SK-N-SH (cell line): ENCODE measurements around the gene MTA2. TPM values are rescaled to one million over a fixed set of nuclear protein-coding genes. Genes with fewer than 3 reads are reported as not detected.
"Not testable (repeated sequence)": the region's sequence is repeated elsewhere in the genome, so short reads cannot be mapped to it uniquely, and the experiment has no call there.

Experiments used
- CTCF ChIA-PET: fragments of 300-600, 350-600 bp; formaldehyde crosslinking; extraction: SDS; loops from one replicate; lab custom pipeline; 2021; lab: Yijun Ruan, JAX
- POLR2A ChIA-PET: fragments of 350-600 bp; sonication (Branson Sonifier 250); formaldehyde crosslinking; extraction: SDS; loops from one replicate; lab custom pipeline; 2020; ENCODE audit warnings: antibody characterized with exemption, inconsistent platforms; lab: Yijun Ruan, JAX
- DNase-seq: peaks from one replicate; pipeline ENCODE4 v3.0.0; 2012
- H2AFZ ChIP-seq: fragments of 200-600 bp; sonication (generic); 2 replicates; pipeline ENCODE4 v1.8.1; 2016; ENCODE audit warnings: antibody characterized with exemption, mild to moderate bottlenecking, low read depth
- H3F3A ChIP-seq: fragments of 200-600 bp; sonication (generic); replicated peaks from 2 replicates; pipeline ENCODE3; 2016; ENCODE audit warnings: antibody characterized with exemption, mild to moderate bottlenecking; ENCODE audit not compliant: insufficient read depth
- H3K27ac ChIP-seq, 2 experiments: fragments of 200-500 bp in 1 of 2; fragments of 200-600 bp in 1 of 2; sonication (Bioruptor generic) in 1 of 2; sonication (generic), shearing (Covaris generic) in 1 of 2; 2 replicates each; pipeline versions ENCODE4 v1.5.1 to v1.6.1; 2014 to 2016; ENCODE audit warnings: low read depth in 2 of 2, inconsistent platforms in 1 of 2, low read length in 1 of 2, mild to moderate bottlenecking in 1 of 2, mixed read lengths in 1 of 2
- H3K27me3 ChIP-seq: fragments of 200-600 bp; sonication (generic), shearing (Covaris generic); 2 replicates; pipeline ENCODE4 v1.6.1; 2016; ENCODE audit warnings: mixed run types; ENCODE audit not compliant: insufficient read depth
- H3K36me3 ChIP-seq, 2 experiments: fragments of 200-500 bp in 1 of 2; fragments of 200-600 bp in 1 of 2; sonication (Bioruptor generic) in 1 of 2; sonication (generic) in 1 of 2; replicated peaks in 1 of 2; 2 replicates each; pipeline versions ENCODE3 to v1.5.1; 2014 to 2016; ENCODE audit warnings: low read length in 1 of 2, mild to moderate bottlenecking in 1 of 2; ENCODE audit not compliant: insufficient read depth in 2 of 2, control insufficient read depth in 1 of 2
- H3K4me1 ChIP-seq, 2 experiments: fragments of 200-500 bp in 1 of 2; fragments of 200-600 bp in 1 of 2; sonication (Bioruptor generic) in 1 of 2; sonication (generic), shearing (Covaris generic) in 1 of 2; 2 replicates each; pipeline versions ENCODE4 v1.5.1 to v1.6.1; 2014 to 2016; ENCODE audit warnings: low read depth in 1 of 2, low read length in 1 of 2, mixed run types in 1 of 2; ENCODE audit not compliant: insufficient read depth in 2 of 2, control insufficient read depth in 1 of 2
- H3K4me2 ChIP-seq: fragments of 200-600 bp; sonication (generic), shearing (Covaris generic); 2 replicates; pipeline ENCODE4 v1.6.1; 2017; ENCODE audit warnings: mixed run types
- H3K4me3 ChIP-seq, 2 experiments: fragments of 200-500 bp in 1 of 2; fragments of 200-600 bp in 1 of 2; sonication (Bioruptor generic) in 1 of 2; sonication (generic), shearing (Covaris generic) in 1 of 2; 2 replicates each; pipeline versions ENCODE4 v1.5.1 to v1.8.1; 2014 to 2016; ENCODE audit warnings: low read depth in 2 of 2, inconsistent platforms in 1 of 2, low read length in 1 of 2, mild to moderate bottlenecking in 1 of 2, mixed read lengths in 1 of 2, moderate library complexity in 1 of 2
- H3K79me2 ChIP-seq: fragments of 200-600 bp; sonication (generic); 2 replicates; pipeline ENCODE4 v1.8.1; 2017; ENCODE audit warnings: mild to moderate bottlenecking; ENCODE audit not compliant: insufficient read depth
- H3K9ac ChIP-seq: fragments of 200-600 bp; sonication (generic); 2 replicates; pipeline ENCODE4 v1.6.1; 2017; ENCODE audit warnings: mixed run types
- H3K9me2 ChIP-seq: fragments of 200-600 bp; sonication (generic); 2 replicates; pipeline ENCODE4 v1.6.1; 2017; ENCODE audit warnings: mixed run types
- H3K9me3 ChIP-seq: fragments of 200-600 bp; sonication (generic); 2 replicates; pipeline ENCODE4 v1.6.1; 2017; ENCODE audit warnings: mixed run types, mild to moderate bottlenecking, moderate library complexity
- H4K20me1 ChIP-seq: fragments of 200-600 bp; sonication (generic); 2 replicates; pipeline ENCODE4 v1.6.1; 2017; ENCODE audit warnings: mild to moderate bottlenecking, mixed run types; ENCODE audit not compliant: insufficient read depth
- CHD2 ChIP-seq: fragments of 150-350 bp; IDR thresholded peaks from 2 replicates; pipeline ENCODE4 v1.6.1; 2018; ENCODE audit warnings: low read length; ENCODE audit not compliant: partially characterized antibody
- ELF1 ChIP-seq: IDR thresholded peaks from 2 replicates; pipeline ENCODE4 v1.4.0; 2012
- EZH2phosphoT487 ChIP-seq: fragments of 200-600 bp; sonication (generic); IDR thresholded peaks from 2 replicates; pipeline ENCODE4 v1.6.1; 2017; ENCODE audit warnings: low read depth, mixed run types, mild to moderate bottlenecking, antibody characterized with exemption, moderate library complexity, borderline replicate concordance
- MEF2A ChIP-seq: IDR thresholded peaks from 2 replicates; pipeline ENCODE4 v1.4.0; 2012; ENCODE audit warnings: low read depth, borderline replicate concordance
- PBX3 ChIP-seq: IDR thresholded peaks from 2 replicates; pipeline ENCODE4; 2012
- RFX5 ChIP-seq: IDR thresholded peaks from 2 replicates; pipeline ENCODE4 v1.6.1; 2012; ENCODE audit warnings: mild to moderate bottlenecking, improper control_type of control experiment, low read length
- SIN3A ChIP-seq: IDR thresholded peaks from 2 replicates; pipeline ENCODE4 v1.6.1; 2012; ENCODE audit warnings: low read depth, mild to moderate bottlenecking, low read length, moderate library complexity, borderline replicate concordance
- SMC3 ChIP-seq: IDR thresholded peaks from 2 replicates; pipeline ENCODE4 v1.6.1; 2012; ENCODE audit warnings: low read depth, low read length, improper control_type of control experiment
- TAF1 ChIP-seq: IDR thresholded peaks from 2 replicates; pipeline ENCODE4 v1.6.1; 2012; ENCODE audit warnings: low read depth, mild to moderate bottlenecking, low read length, moderate library complexity, borderline replicate concordance
- TCF12 ChIP-seq: IDR thresholded peaks from 2 replicates; pipeline ENCODE4 v1.4.0; 2012
- TEAD4 ChIP-seq: IDR thresholded peaks from 2 replicates; pipeline ENCODE4 v1.4.0; 2012; ENCODE audit warnings: mild to moderate bottlenecking, borderline replicate concordance; ENCODE audit not compliant: insufficient read depth
- USF1 ChIP-seq: IDR thresholded peaks from 2 replicates; pipeline ENCODE4 v1.4.0; 2012; ENCODE audit warnings: low read depth, borderline replicate concordance
- ZBTB33 ChIP-seq: IDR thresholded peaks from 2 replicates; pipeline ENCODE4 v1.4.0; 2012; ENCODE audit warnings: low read depth, borderline replicate concordance
- WGBS: methylation state at CpG from one replicate; pipeline ENCODE4 v1.1.6; 2017; ENCODE audit warnings: low lambda C conversion rate; 5-methylcytosine and 5-hydroxymethylcytosine counted together
- polyA plus RNA-seq, 3 experiments: library from polyadenylated mRNA; depleted of rRNA; stranded (reverse); fragments of >200 nt; gene quantifications; 2 replicates each; pipeline ENCODE4 v1.2.3, GENCODE V29; 2012
- TF ChIP-seq, protein P1 (sequence below): fragments of 200-600 bp; sonication (generic); IDR thresholded peaks from 2 replicates; pipeline ENCODE4 v1.6.1; 2017; ENCODE audit warnings: antibody characterized with exemption, mild to moderate bottlenecking, moderate library complexity

The MTA2 gene
- polyA plus RNA-seq, 1 of the 3 experiments (the other 2 are of a cell fraction) = 18.4 TPM

GRCh38 chr11:62591448-62592145 lies 10.1 kb downstream of the MTA2 start, which contains the start of gene TUT1 (continued):
- TF ChIP-seq ZBTB33 = 0 out of 2 replicates have a peak, but pooled peaks have one; percentile 50
- TF ChIP-seq RFX5 = peak; percentile 88
- TF ChIP-seq TEAD4 = 0 out of 2 replicates have a peak, but pooled peaks have one; percentile 3
- TF ChIP-seq SMC3 = no peak
- peak; percentile 74; the same call in 1 of the 2 replicates for TF ChIP-seq SIN3A
- TF ChIP-seq USF1 = 0 out of 2 replicates have a peak, but pooled peaks have one; percentile 32
- peak; percentile 86 for TF ChIP-seq ELF1
- TF ChIP-seq PBX3 = peak; percentile 47
- peak; percentile 56 for TF ChIP-seq TCF12
- peak; percentile 89 for TF ChIP-seq TAF1
- TF ChIP-seq MEF2A = no peak

DNA sequence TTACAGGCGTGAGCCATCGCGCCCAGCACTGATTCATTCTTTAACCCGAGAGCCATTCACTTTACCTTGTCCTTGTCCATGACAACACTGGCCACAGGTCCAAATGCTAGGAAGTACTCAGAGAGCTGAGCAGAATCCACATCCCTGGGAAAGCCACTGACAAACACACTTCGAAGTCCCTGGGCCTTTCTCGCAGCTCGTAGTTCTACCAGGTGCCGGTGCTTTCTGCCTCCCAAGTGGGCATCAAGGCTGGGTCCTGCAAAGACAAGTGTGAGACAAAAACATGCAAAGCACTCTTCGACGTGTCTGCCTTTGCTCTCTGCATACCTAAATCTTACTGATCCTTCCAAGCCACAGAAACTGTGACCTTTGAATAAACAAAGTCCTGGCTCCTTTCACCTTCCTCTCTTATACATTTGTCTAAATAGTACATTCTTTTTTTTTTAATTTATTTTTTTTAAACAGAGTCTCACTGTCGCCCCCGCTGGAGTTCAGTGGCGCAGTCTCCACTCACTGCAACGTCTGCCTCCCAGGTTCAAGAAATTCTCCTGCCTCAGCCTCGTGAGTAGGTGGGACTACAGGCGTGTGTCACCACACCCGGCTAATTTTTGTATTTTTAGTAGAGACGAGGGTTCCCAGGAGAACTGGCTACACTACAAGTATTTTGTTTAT lies 12.6 kb downstream of the MTA2 start:
- Histone ChIP-seq H3K79me2 (peaks cover 32% of the 10 kb centered on the region), H3K27ac (no peak overlapping the region), H3F3A (peaks cover 28% of the 10 kb centered on the region), H4K20me1 (no peaks in the 10 kb centered on the region), H3K4me2 (0 out of 2 replicates have a peak overlapping the region, but pooled peaks have one; percentile 81), H3K9ac (no peak overlapping the region), H3K27me3 (no peaks in the 10 kb centered on the region), H3K4me3 (no peak overlapping the region), H3K36me3 (peaks cover 26 to 30% of the 10 kb centered on the region in 2 experiments), H3K4me1 (peaks cover 13 to 17% of the 10 kb centered on the region in 2 experiments; a peak in 3 of 4 replicates), H3K9me3 (no peaks in the 10 kb centered on the region), H2AFZ (no peak overlapping the region), H3K9me2 (no peaks in the 10 kb centered on the region)
- ChIA-PET CTCF (interaction anchor here (0.9 to 1.8 kb wide), 6 partner anchors 15 to 194 kb away, joined by 3 to 7 read pairs (median 4); partner anchors contain the start of genes BSCL2 and GNG3), POLR2A (interaction anchor here (2.4 kb wide), 1 partner anchor 15 kb away, joined by 6 read pairs; the partner anchor contains the start of gene EEF1G)
- no peak for DNase-seq
- no peak for TF ChIP-seq CHD2
- TF ChIP-seq, protein P1, sequence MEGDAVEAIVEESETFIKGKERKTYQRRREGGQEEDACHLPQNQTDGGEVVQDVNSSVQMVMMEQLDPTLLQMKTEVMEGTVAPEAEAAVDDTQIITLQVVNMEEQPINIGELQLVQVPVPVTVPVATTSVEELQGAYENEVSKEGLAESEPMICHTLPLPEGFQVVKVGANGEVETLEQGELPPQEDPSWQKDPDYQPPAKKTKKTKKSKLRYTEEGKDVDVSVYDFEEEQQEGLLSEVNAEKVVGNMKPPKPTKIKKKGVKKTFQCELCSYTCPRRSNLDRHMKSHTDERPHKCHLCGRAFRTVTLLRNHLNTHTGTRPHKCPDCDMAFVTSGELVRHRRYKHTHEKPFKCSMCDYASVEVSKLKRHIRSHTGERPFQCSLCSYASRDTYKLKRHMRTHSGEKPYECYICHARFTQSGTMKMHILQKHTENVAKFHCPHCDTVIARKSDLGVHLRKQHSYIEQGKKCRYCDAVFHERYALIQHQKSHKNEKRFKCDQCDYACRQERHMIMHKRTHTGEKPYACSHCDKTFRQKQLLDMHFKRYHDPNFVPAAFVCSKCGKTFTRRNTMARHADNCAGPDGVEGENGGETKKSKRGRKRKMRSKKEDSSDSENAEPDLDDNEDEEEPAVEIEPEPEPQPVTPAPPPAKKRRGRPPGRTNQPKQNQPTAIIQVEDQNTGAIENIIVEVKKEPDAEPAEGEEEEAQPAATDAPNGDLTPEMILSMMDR = peak; percentile 54
- TF ChIP-seq EZH2phosphoT487 = no peak
- WGBS = 75% methylated on average over 18 of the region's 18 CpGs

DNA sequence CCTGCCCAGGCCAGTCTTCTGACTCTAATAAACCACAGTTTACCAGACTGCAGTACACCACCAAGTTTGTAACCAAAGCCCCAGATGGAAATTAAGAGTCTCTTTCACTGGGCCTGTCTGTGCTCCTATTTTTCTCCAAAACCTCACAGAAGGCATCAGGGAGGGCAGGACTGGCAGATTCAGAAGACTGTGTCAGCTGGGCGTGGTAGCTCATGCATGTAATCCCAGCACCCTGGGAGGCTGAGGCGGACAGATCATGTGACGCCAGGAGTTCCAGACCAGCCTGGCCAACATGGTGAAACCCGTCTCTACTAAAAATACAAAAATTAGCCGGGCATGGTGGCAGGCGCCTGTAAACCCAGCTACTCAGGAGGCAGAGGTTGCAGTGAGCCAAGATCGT lies 16.3 kb downstream of the MTA2 start:
- H4K20me1 ChIP-seq, CTCF ChIA-PET, H3K27ac ChIP-seq, H3K4me2 ChIP-seq, DNase-seq, H2AFZ ChIP-seq, H3K27me3 ChIP-seq, H3K4me1 ChIP-seq, H3K9me2 ChIP-seq, H3F3A ChIP-seq, H3K9ac ChIP-seq, H3K4me3 ChIP-seq, H3K9me3 ChIP-seq: not testable (repeated sequence)
- POLR2A ChIA-PET = interaction anchor here (0.6 to 1.8 kb wide), 3 partner anchors 10 to 16 kb away, joined by 3 to 7 read pairs (median 3); partner anchors contain the start of gene EEF1G
- Histone ChIP-seq H3K79me2 (peaks cover 36% of the 10 kb centered on the region), H3K36me3 (peaks cover 33 to 41% of the 10 kb centered on the region in 2 experiments)
- WGBS = 94% methylated on average over 7 of the region's 7 CpGs
